Activated CD4-positive, alpha-beta T cell treated with anti-CD3 and anti-CD28 coated beads for 24 hours (primary cell): ENCODE results near the gene FEN1.

Experiments used
- DNase-seq, 2 donors: peaks; one replicate each; pipeline ENCODE4 v3.0.0-alpha.2; 2020; ENCODE audit warnings: low read depth in 2 of 2

Gene FEN1

GRCh38 chr11:61841636-61842527 is 49.2 kb downstream of the FEN1 start:
- no peak for DNase-seq

- no peak for DNase-seq
Measured at GRCh38 chr11:61842528-61842820, 49.8 kb downstream of the FEN1 start.

- no peak for DNase-seq
Measured at GRCh38 chr11:61844909-61845565, 52.3 kb downstream of the FEN1 start.

- DNase-seq: no peak
Measured at GRCh38 chr11:61846362-61847020, 53.8 kb downstream of the FEN1 start.
